GM21529 (cell line): Measurements from ENCODE around the gene NCAM1.
"Not testable (repeated sequence)": the region's sequence is repeated elsewhere in the genome, so short reads cannot be mapped to it uniquely, and the experiment has no call there.

Source experiments
- ATAC-seq: cut with Tn5 transposase; IDR thresholded peaks from one replicate; pipeline ENCODE4 v1.9.1; 2021; ENCODE audit not compliant: unreplicated experiment

Gene NCAM1

GRCh38 chr11:112961146-112961668 is at the start of gene NCAM1:
Gene NCAM1, plus strand, starts transcription at chr11:112961420.
- no peak for ATAC-seq

- no peak for ATAC-seq
These were observed 38.6 kb upstream of the NCAM1 start for GRCh38 chr11:112922606-112923005.

DNA sequence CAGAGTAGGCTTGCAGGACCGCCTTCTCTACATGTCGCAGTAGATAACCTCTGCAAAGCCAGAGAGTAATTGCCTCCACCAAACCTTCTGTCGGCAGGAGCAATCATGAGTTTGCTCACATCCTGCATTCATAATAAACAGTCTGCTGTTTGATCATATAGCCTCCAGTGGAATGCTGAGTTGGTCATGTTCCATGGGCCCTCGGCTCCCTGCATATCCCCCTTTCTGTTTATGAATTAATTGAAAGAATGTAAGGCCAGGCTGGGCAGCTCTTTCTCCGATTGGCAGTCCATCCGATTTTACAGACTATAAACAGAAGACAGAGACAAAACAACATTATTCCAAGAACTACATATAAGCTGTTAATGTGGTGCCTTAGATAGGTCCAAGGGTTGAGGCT is 36.4 kb upstream of the NCAM1 start:
- ATAC-seq, result not testable (repeated sequence)

- no peak for ATAC-seq
These were observed 35.5 kb upstream of the NCAM1 start for GRCh38 chr11:112925516-112926310.

- ATAC-seq, result no peak
These were observed 33.1 kb upstream of the NCAM1 start for GRCh38 chr11:112928136-112928535.

GRCh38 chr11:112929432-112929831 is 31.8 kb upstream of the NCAM1 start:
- no peak for ATAC-seq

DNA sequence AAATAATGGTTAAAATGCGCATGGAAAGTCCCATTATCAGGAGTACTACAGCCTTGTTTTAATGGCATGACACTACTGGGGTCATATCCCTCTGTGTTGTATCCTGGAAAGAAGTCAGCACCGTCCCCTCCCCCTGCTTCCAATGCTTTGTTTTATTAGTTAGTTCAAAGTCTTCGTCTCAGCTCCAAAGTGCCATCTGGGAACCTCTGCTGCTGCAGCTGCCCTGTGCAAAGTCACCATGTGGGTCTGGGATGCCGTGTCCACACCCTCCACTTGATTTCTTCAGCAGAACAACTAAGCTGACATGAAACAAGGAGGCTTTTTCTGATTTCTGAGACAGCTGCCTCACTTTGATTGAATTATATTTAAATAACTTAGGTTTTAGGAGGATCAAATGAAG is 29.5 kb upstream of the NCAM1 start:
- ATAC-seq, result no peak

GRCh38 chr11:112932593-112932992 is 28.6 kb upstream of the NCAM1 start:
- no peak for ATAC-seq

GRCh38 chr11:112933970-112934369 is 27.2 kb upstream of the NCAM1 start:
- no peak for ATAC-seq

DNA sequence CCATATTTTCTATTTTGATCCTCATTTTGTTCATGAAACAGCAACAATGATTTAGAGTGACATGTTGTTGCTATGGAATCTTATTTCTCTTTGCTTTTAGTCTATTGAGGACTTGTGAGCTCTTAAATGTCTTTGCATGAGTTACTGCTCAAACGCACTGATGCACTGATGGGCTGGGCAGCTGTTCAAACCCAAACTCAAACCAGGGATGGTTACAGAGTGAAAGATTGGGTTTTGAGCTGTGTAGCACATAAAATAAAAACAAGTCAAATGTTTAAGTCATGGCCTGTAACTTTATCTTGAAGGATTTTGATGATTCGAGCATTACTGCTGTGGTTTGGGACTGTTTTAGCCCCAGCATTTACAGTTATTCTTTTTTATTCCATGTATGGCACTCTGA is 20.1 kb upstream of the NCAM1 start:
- no peak for ATAC-seq

GRCh38 chr11:112942966-112943643 is 18.1 kb upstream of the NCAM1 start:
- ATAC-seq, result no peak

DNA sequence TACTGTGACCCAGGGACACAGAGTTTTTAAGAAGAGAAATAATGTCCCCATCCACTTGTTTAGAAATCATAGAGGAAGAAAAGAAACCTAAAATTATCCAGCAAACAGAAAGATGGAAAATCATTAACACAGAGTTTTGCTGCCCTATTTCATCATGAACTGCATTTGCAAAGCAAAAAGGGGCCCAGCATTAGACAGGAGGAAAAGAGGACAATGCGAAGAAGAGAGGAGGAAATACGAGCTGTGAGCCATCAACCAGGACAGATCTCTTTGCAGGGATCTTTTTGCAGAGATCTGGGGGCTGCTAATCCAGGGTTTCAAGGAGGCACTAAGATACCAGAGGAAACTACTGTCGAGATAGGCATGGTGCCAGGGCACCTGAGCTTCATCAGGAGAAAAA is 14.4 kb upstream of the NCAM1 start:
- no peak for ATAC-seq

DNA sequence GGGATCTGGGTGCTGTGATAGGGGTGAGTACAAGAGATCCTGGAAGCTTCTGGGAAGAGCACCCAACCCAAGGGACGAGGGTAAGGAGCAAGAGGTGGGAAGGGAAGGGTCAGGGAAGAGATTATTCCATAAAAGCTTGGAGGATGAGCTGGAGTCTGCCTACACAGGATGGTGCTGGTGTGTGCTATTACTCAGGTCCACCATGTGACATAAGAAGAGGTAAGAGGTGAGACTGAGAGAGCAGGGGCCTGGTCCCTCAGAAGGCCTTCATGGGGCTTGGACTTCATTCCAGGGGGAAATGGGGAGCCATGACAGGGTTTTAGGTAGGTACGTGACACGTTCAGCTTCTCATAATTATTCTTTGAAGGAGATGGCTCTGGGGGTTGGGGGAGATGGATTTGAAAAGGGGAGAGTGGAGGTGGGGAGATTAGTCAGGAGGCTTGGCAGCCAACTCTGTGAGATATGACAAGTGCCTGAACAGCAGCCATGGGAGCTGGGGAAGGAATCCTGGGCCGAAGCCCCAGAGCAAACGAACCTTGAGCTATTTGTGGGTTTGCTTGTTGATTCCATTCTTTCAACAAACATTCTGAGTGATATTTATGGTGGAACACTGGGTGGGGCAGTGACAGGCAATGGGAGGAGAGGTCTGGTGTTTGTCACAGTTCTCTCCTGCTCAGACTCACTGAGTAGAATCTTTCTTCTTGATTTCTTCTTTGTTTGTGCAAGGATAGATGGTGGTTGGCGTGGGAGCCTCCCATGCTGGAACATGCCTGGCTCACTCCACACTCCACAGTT is 11.2 kb upstream of the NCAM1 start:
- ATAC-seq, result no peak

GRCh38 chr11:112958670-112959069 is 2.5 kb upstream of the NCAM1 start:
- ATAC-seq, result no peak

DNA sequence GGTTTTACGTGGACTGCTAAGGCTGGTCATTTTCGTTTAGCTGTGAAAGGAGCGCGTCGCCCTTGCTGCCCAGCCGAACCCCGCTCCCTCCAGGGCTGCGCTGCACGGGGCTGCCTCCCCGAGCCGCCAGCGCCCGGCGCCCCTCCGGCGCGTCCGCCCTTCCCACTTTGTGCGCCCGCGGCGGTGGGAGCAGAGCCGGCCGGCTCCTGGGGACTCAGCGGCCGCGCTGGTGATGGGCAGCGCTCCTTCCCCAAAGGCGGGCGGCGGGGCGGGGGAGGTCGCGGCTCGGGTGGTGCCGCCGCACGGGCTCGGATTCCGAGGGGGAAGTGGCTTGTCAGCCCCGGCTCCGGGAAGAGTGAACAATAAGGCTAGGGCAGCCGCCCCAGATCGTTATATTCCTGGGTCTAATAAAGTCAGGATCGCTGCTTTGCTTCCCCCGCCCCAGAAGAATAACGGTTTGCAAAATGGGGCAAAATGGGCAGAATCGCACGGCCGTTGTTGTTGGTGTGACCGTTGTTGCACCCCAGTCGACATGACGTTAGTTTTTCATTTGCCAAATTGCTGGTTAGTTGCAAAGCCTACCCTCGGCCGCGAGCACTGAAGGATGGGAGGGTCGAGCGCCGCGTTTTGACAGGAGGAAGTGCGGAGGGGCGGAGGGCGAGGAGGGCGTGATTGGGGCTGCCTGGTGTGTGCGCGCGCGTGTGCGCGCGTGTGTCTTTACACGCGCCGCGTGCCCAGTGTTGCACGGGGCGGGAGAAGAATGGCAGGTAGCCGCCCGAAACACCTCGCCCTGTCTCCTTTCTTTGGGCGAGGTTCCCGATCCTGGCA is 745 bp downstream of the NCAM1 start:
- no peak for ATAC-seq

DNA sequence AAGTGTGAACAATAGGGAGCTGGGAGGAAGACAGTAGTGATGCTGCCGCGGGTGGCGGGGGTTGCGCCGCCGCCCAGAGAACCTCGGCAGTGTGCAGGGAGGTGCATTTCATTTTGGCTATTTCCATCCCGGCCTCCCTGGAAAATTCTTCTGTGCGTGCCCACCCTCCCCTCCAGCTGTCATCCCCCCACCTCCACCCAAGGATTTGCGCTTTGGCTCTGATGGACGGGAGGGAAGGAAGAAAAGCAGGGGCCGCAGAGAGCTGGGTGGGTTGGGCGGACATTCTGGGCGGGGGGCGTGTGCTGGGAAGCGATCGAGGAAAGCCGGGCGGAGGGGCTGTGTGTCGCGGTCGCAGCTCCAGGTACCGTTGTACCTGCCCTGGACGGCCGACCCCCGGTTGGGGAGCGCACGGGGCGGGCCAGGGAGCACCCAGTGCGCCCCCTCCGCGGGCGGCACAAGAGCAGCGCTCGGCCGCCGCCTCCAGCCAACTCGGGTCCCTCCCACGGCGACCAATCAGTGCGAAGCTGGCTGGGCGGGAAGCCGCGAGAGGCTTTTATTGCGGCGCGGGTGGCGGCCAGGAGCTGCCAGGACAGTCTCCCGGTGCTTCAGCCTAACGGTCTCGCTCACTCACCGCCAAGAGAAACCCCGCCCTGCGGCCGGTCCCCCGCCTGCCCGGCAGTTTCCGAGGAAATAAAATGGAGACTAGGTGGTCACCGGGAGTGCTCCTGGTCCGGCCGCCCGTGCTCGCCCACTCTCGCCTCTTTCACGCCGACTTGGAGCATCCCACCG is 1.6 kb downstream of the NCAM1 start:
- no peak for ATAC-seq

GRCh38 chr11:112963368-112963955 is 2.2 kb downstream of the NCAM1 start:
- ATAC-seq, result no peak

- no peak for ATAC-seq
These were observed 4.4 kb downstream of the NCAM1 start for GRCh38 chr11:112965656-112966055.

- ATAC-seq, result no peak
These were observed 5.3 kb downstream of the NCAM1 start for GRCh38 chr11:112966561-112966960.
